Measurements from ENCODE around the gene GPC1. TPM values are rescaled to one million over a fixed set of nuclear protein-coding genes. Genes with fewer than 3 reads are reported as not detected.

GPC1 gene
- total RNA-seq, 1 donor from 2014 or later: 91.4 TPM

DNA sequence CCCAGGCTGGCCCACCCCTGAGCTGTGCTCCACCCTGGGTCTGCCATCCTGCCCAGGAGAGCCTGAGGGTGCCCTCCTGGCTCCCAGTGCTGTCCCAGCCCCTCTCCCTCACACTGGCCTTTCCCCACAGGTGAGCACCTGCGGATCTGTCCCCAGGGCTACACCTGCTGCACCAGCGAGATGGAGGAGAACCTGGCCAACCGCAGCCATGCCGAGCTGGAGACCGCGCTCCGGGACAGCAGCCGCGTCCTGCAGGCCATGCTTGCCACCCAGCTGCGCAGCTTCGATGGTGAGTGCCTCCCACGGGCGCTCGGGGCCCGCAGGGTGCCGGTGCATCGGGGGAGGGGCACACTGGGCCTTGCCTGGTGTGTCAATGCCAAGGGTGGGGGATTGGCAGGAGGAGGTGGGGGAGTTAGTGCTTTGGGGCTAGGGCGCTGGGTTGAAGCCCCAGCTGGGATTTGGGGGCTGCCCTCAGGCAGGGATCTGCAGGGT lies 23.5 kb downstream of the GPC1 start:
- Mint-ChIP-seq H3K27ac (no peak overlapping the region), H3K9me3 (ENCODE audit: low read depth) (no peaks in the 10 kb centered on the region), H3K4me3 (ENCODE audit: low read depth) (no peak overlapping the region), H3K4me1 (ENCODE audit: low read depth) (peaks cover 22% of the 10 kb centered on the region), H3K27me3 (peaks cover 4% of the 10 kb centered on the region), H3K36me3 (ENCODE audit: insufficient read depth) (peaks cover 4% of the 10 kb centered on the region)
- DNase-seq (ENCODE audit: low spot score, unreplicated experiment): no peak
- TF ChIP-seq, protein P1, sequence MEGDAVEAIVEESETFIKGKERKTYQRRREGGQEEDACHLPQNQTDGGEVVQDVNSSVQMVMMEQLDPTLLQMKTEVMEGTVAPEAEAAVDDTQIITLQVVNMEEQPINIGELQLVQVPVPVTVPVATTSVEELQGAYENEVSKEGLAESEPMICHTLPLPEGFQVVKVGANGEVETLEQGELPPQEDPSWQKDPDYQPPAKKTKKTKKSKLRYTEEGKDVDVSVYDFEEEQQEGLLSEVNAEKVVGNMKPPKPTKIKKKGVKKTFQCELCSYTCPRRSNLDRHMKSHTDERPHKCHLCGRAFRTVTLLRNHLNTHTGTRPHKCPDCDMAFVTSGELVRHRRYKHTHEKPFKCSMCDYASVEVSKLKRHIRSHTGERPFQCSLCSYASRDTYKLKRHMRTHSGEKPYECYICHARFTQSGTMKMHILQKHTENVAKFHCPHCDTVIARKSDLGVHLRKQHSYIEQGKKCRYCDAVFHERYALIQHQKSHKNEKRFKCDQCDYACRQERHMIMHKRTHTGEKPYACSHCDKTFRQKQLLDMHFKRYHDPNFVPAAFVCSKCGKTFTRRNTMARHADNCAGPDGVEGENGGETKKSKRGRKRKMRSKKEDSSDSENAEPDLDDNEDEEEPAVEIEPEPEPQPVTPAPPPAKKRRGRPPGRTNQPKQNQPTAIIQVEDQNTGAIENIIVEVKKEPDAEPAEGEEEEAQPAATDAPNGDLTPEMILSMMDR (IDR thresholded peaks at IDR 0.05; ENCODE audit: unreplicated experiment): no peak

DNA sequence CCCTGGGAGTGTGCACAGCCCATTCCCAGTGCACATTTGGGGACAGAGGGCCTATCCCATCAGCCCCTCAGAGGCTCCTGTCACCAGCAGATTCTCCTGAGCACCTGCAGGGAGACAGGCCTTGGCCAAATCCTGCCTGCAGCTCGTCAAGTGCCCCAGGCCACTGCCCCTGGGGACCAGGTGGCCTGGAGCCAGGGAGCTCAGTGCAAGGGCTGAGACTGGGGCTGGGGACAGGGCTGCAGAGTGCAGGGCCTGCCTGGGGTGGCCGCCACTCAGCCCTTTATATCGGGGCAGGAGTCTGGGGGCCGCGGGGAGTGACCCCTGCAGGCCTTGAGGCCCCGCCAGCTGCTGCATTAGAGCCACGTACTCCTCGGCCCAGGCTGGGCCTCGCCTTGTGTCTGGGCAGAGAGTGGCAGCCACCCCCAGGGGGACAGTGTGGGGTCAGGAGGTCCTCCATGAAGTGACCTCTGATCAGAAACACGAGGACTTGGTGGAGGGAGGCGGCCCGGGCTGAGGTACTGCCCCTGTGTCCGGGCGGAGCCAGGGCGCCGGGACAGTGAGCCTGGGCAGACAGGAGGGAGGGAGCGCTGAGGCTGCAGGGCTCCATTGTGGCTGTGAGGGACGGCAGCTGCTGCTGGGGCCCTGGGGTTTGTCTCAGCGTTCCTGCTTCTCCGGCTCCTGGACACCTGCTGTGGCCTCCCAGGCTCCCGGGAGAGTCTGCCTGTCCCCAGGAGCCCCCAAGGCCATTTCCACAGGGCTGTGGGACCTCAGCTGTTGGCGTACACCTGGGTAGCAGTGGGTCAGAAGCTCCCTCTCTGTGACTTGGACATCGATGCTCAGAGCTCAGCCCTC lies 24.2 kb downstream of the GPC1 start:
- Mint-ChIP-seq H3K27ac (no peak overlapping the region), H3K4me3 (ENCODE audit: low read depth) (no peak overlapping the region), H3K36me3 (ENCODE audit: insufficient read depth) (peaks cover 4% of the 10 kb centered on the region), H3K9me3 (ENCODE audit: low read depth) (no peaks in the 10 kb centered on the region), H3K4me1 (ENCODE audit: low read depth) (peaks cover 19% of the 10 kb centered on the region), H3K27me3 (peaks cover 3% of the 10 kb centered on the region)
- TF ChIP-seq, protein P1 (IDR thresholded peaks at IDR 0.05; ENCODE audit: unreplicated experiment): no peak
- DNase-seq (ENCODE audit: low spot score, unreplicated experiment): no peak

DNA sequence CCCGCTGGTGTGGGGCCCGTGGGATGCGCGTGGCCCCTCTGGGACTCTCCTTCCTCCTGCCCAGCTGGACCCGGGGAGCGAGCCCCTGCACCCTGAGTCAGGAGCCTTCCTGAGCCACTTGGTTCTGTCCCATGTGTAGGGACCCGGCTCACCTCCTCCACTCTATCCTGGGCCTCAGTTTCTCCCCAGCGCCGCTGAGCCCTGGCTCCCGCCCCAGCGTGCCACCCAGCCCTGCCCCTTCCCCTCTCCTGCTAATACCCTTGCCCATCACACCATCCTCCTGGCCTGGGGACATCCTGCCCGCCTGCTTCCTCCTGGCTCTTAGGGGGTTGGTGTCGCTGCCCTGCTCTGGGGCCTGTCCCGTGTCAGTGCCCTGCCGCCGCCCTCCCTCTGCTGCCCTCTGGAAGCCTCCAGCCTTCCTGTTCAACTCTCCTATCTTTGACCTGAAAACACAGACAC lies 24.8 kb downstream of the GPC1 start:
- peaks cover 14% of the 10 kb centered on the region for H3K4me1 Mint-ChIP-seq (ENCODE audit: low read depth)
- H3K9me3 Mint-ChIP-seq (ENCODE audit: low read depth): no peaks in the 10 kb centered on the region
- no peak overlapping the region for H3K27ac Mint-ChIP-seq
- no peaks in the 10 kb centered on the region for H3K27me3 Mint-ChIP-seq
- TF ChIP-seq, protein P1 (IDR thresholded peaks at IDR 0.05; ENCODE audit: unreplicated experiment): no peak
- no peak overlapping the region for H3K4me3 Mint-ChIP-seq (ENCODE audit: low read depth)
- no peak for DNase-seq (ENCODE audit: low spot score, unreplicated experiment)
- peaks cover 4% of the 10 kb centered on the region for H3K36me3 Mint-ChIP-seq (ENCODE audit: insufficient read depth)

DNA sequence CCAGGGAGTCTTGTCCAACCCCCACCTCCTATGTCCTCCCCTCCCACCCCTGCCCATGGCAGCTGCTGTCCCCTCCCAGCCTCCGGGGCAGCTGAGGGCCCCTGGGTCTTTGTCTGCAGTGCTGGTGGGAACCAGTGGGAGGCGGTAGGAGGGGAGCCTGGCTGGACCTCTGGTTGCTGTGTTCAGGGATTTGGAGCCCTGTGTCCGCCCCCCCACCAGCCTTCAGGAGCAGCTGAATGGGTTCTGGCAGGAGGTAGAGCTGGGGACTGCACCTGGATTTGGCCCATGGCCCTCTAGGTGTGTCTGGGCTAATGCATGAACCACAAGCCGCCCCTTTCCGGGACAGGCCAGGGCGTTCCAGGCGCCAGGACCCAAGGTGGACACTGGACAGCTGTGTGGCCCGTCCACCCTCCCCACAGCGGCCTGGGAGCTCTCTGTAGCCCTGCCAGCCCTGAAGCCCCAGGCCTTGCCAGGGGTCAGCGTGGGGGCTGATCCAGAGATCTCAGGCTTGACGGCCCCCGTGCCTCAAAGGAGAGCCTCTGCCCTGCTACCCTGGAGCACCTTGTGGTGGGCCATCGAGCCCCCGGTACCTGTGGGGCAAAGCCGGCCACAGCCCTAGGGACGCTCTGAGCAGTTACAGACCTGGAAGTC lies 25.4 kb downstream of the GPC1 start:
- Mint-ChIP-seq H3K36me3 (ENCODE audit: insufficient read depth) (peaks cover 4% of the 10 kb centered on the region), H3K4me1 (ENCODE audit: low read depth) (peaks cover 14% of the 10 kb centered on the region), H3K4me3 (ENCODE audit: low read depth) (no peak overlapping the region), H3K9me3 (ENCODE audit: low read depth) (no peaks in the 10 kb centered on the region), H3K27ac (no peak overlapping the region), H3K27me3 (no peaks in the 10 kb centered on the region)
- no peak for DNase-seq (ENCODE audit: low spot score, unreplicated experiment)
- TF ChIP-seq, protein P1 (IDR thresholded peaks at IDR 0.05; ENCODE audit: unreplicated experiment): no peak

DNA sequence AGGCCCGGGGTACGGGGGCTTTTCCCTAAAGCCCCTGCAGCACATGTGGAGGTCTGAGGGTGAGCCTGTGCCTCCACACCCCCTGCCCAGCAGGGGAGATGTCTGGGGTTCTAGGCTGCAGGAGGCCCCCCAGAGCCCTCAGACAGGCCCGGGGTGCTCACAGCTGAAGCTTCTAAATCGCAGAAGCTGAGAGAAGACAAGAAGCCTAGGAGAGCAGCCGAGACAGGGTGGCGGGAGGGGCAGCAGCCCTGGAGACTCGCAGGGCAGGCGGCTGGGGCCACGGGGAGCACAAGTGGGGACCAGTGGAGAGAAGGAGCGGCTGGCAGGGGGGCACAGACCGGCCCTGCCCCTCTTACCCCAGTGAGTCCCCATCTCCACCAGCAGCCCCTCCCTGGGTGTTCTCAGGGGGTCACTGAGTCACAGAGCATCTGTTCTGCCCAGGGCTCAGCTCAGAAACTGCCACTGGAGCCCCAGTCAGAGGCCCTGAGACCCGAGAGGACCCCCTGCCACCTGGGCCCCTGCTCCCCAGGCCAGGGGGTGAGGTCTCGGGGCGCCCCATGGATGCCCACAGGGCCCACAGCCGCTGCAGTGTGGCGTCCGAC lies 26.1 kb downstream of the GPC1 start:
- Mint-ChIP-seq H3K4me1 (ENCODE audit: low read depth) (peaks cover 12% of the 10 kb centered on the region), H3K27me3 (no peaks in the 10 kb centered on the region), H3K36me3 (ENCODE audit: insufficient read depth) (peaks cover 4% of the 10 kb centered on the region), H3K4me3 (ENCODE audit: low read depth) (no peak overlapping the region), H3K9me3 (ENCODE audit: low read depth) (no peaks in the 10 kb centered on the region), H3K27ac (no peak overlapping the region)
- TF ChIP-seq, protein P1 (IDR thresholded peaks at IDR 0.05; ENCODE audit: unreplicated experiment): no peak
- no peak for DNase-seq (ENCODE audit: low spot score, unreplicated experiment)
